Glutamatergic neuron (in vitro differentiated cells): ENCODE results near the gene CLDN10. TPM values are rescaled to one million over a fixed set of nuclear protein-coding genes. Genes with fewer than 3 reads are reported as not detected.
A peak's percentile ranks its signal among the peaks of the same experiment; 100 is the strongest.

Source experiments
- DNase-seq: peaks from one replicate; pipeline ENCODE4 v3.0.0; 2022
- H3K27ac Mint-ChIP-seq: one replicate; pipeline ENCODE4 v1.8.0; 2020; ENCODE audit warnings: mild to moderate bottlenecking, mixed read lengths, inconsistent platforms; ENCODE audit not compliant: unreplicated experiment
- H3K27me3 Mint-ChIP-seq: one replicate; pipeline ENCODE4 v1.8.0; 2020; ENCODE audit warnings: mild to moderate bottlenecking, moderate library complexity, mixed read lengths, inconsistent platforms; ENCODE audit not compliant: unreplicated experiment
- H3K36me3 Mint-ChIP-seq: one replicate; pipeline ENCODE4 v1.8.0; 2020; ENCODE audit warnings: mild to moderate bottlenecking, mixed read lengths, inconsistent platforms; ENCODE audit not compliant: unreplicated experiment
- H3K4me1 Mint-ChIP-seq: one replicate; pipeline ENCODE4 v1.8.0; 2020; ENCODE audit warnings: mild to moderate bottlenecking, low read depth, mixed read lengths, inconsistent platforms; ENCODE audit not compliant: unreplicated experiment
- H3K4me3 Mint-ChIP-seq: one replicate; pipeline ENCODE4 v1.8.0; 2020; ENCODE audit warnings: mild to moderate bottlenecking, mixed read lengths, inconsistent platforms; ENCODE audit not compliant: unreplicated experiment
- H3K9me3 Mint-ChIP-seq: one replicate; pipeline ENCODE4 v1.8.0; 2020; ENCODE audit warnings: mild to moderate bottlenecking, moderate library complexity, mixed read lengths, inconsistent platforms; ENCODE audit not compliant: unreplicated experiment
- total RNA-seq: library from RNA; stranded (reverse); fragmentation: NEBNext Ultra II Directional; extraction: Animal tissue kit (Norgen Biotek cat#: 25700); gene quantifications from one replicate; pipeline ENCODE4 v1.2.1, GENCODE V29; 2021; ENCODE audit not compliant: unreplicated experiment
- TF ChIP-seq, protein P1 (sequence below): fragments of 200-600 bp; sonication (generic); IDR thresholded peaks from one replicate; pipeline ENCODE4 v1.5.0; 2021; ENCODE audit not compliant: partially characterized antibody, unreplicated experiment

The CLDN10 gene
- total RNA-seq, 1 donor from 2014 or later: 8.3 TPM

DNA sequence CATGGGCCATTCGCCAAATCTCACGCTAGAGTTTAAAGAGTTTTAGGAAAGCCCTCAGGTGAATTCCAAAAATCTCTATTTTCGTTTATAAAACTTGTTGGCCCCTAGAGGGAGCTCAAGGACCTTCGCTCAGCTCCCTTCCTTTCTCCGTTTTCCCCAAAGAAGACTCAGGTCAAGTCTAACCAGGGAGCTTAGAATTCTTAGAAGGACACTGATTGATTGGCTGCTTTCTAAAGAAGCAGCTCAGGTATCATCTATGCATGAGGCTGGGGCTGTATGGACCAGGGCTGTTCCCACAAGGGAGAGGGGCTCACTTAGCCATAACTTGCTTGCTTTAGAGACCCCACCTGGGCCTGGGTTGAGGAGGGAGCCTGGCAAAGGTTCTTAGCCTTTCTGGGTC, 71.5 kb downstream of the CLDN10 start:
- Mint-ChIP-seq H3K27ac (no peak overlapping the region), H3K4me1 (no peaks in the 10 kb centered on the region), H3K36me3 (no peaks in the 10 kb centered on the region), H3K27me3 (no peaks in the 10 kb centered on the region), H3K4me3 (no peak overlapping the region), H3K9me3 (peaks cover 2% of the 10 kb centered on the region)
- DNase-seq: no peak
- TF ChIP-seq, protein P1, sequence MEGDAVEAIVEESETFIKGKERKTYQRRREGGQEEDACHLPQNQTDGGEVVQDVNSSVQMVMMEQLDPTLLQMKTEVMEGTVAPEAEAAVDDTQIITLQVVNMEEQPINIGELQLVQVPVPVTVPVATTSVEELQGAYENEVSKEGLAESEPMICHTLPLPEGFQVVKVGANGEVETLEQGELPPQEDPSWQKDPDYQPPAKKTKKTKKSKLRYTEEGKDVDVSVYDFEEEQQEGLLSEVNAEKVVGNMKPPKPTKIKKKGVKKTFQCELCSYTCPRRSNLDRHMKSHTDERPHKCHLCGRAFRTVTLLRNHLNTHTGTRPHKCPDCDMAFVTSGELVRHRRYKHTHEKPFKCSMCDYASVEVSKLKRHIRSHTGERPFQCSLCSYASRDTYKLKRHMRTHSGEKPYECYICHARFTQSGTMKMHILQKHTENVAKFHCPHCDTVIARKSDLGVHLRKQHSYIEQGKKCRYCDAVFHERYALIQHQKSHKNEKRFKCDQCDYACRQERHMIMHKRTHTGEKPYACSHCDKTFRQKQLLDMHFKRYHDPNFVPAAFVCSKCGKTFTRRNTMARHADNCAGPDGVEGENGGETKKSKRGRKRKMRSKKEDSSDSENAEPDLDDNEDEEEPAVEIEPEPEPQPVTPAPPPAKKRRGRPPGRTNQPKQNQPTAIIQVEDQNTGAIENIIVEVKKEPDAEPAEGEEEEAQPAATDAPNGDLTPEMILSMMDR: peak; percentile 69

DNA sequence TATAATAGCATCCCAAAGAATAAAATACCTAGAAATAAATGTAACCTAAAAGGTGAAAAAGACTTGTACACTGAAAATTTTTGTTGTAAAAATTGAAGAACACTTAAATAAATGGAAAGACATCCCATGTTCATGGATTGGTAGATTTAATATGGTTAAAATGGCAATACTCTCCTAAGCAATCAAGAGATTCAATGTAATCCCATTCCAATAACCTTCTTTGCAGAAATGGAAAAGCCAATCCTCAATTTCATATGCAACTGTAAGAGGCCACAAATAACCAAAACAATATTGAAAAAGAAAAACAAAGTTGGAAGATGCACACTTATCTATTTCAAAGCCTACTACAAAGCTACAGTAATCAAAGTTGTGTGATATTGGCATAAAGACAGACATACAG, 74.2 kb downstream of the CLDN10 start:
- Mint-ChIP-seq H3K4me3 (no peak overlapping the region), H3K9me3 (peaks cover 2% of the 10 kb centered on the region), H3K4me1 (no peaks in the 10 kb centered on the region), H3K27ac (no peak overlapping the region), H3K27me3 (no peaks in the 10 kb centered on the region), H3K36me3 (no peaks in the 10 kb centered on the region)
- TF ChIP-seq, protein P1: no peak
- DNase-seq: no peak

DNA sequence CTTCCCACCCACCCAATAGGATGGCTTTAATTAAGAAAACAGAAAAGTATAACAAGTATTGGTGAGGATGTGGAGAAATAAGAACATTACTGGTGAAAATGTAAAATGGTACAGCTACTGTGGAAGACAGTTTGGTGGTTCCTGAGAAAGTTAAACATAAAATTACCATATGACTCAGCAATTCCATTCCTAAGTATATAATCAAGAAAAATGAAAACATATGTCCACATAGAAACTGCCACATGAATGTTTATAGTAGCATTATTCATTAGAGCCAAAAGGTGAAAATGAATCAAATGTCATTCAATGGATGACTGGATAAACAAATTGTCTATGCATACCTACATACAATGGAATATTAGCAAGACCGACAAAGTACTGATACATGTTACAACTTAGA, 75.1 kb downstream of the CLDN10 start:
- H3K27ac Mint-ChIP-seq: no peak overlapping the region
- TF ChIP-seq, protein P1: no peak
- H3K4me1 Mint-ChIP-seq: no peaks in the 10 kb centered on the region
- peaks cover 2% of the 10 kb centered on the region for H3K9me3 Mint-ChIP-seq
- no peak overlapping the region for H3K4me3 Mint-ChIP-seq
- H3K36me3 Mint-ChIP-seq: peaks cover 3% of the 10 kb centered on the region
- no peak for DNase-seq
- H3K27me3 Mint-ChIP-seq: peaks cover 2% of the 10 kb centered on the region

DNA sequence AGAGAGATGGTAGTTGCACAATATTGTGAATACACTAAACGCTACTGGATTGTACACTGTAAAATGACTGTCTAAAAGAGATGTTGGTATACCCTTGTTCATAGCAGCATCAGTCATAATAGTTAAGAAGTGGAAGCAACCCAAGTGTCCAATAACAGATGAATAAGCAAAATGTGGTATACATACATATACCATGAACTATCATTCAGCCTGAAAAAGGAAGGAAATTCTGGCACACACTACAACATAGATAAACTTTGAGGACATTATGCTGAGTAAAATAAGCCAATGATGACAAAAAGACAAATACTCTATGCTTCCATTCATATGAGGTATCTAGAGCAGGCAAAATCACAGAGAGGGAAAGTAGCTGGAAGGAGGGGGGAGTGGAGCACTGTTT, 76.0 kb downstream of the CLDN10 start:
- no peak for DNase-seq
- Mint-ChIP-seq H3K36me3 (peaks cover 7% of the 10 kb centered on the region), H3K9me3 (peaks cover 2% of the 10 kb centered on the region), H3K4me1 (no peaks in the 10 kb centered on the region), H3K27me3 (peaks cover 2% of the 10 kb centered on the region), H3K4me3 (no peak overlapping the region), H3K27ac (no peak overlapping the region)
- TF ChIP-seq, protein P1: no peak

DNA sequence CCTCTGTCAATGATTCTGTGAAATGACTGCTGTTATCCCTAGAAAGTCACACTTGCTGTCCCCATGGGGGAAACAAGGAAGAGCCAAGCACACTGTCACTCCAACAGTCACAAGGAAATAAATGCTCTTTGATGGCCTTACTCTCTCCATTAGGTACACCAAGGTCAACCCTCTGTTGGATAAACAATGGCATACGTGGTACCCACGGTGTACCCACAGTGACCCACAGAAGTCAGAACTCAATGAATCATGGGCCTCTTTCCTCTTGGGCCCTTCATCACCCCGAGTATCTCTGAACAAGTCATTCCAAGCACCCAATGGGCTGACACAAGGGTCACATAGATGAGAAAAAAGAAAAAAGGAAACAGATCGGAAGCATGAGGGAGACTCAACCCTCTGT, 76.6 kb downstream of the CLDN10 start:
- Mint-ChIP-seq H3K27ac (no peak overlapping the region), H3K4me3 (no peak overlapping the region), H3K9me3 (peaks cover 2% of the 10 kb centered on the region), H3K4me1 (no peaks in the 10 kb centered on the region), H3K36me3 (peaks cover 7% of the 10 kb centered on the region), H3K27me3 (peaks cover 2% of the 10 kb centered on the region)
- TF ChIP-seq, protein P1: no peak
- DNase-seq: no peak

Other genes starting within 250 kb of the CLDN10 start
- 18.1 TPM for gene DZIP1, start 92.0 kb downstream of the CLDN10 start, total RNA-seq
- 9.5 TPM for gene DNAJC3, start 124.4 kb downstream of the CLDN10 start, total RNA-seq